Uterus (tissue), 2 donors: ENCODE data around the gene LYZL2.

ENCODE experiments used
- POLR2A ChIP-seq, 2 donors: fragments of 450-650 bp; IDR thresholded peaks; one replicate each; pipeline ENCODE4 v1.6.1; 2016; ENCODE audit warnings: antibody characterized with exemption in 2 of 2, mild to moderate bottlenecking in 1 of 2, moderate library complexity in 1 of 2
- TF ChIP-seq, protein P1 (sequence below), 4 experiments: fragments of 200-600 bp in 2 of 4; fragments of 450-650 bp in 2 of 4; sonication (generic) in 2 of 4; IDR thresholded peaks; one replicate each; pipeline ENCODE4 v1.5.1; 2016 to 2019; ENCODE audit warnings: antibody characterized with exemption in 4 of 4, mild to moderate bottlenecking in 2 of 4, moderate library complexity in 1 of 4

DNA sequence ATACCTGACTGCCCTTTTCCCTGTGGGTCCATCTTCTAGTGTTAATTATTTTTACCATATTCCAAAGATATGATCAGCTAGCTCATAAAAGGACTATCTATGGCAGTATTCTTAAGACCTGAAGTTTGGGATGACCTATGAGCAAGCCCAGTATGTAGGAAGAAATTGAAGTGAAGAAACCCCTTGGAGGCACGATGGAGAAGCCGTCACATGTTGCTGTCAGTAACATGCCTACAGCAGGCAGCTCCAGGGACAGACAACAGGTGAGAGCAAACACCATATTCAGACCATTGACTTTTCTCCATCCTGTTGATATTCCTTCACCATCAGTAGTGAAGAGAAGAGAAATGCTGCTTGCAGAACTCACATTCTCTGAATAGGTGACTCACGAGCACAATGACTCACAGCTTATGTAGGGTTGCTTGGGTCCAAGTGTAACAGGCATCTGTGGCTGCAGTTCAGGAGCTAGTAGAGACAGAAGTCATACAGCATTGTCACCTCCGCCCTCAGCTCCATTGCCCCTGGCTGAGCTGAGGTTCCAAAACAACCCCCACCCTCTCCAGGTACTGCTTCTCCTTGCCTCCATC is 8.4 kb upstream of the LYZL2 start:
- TF ChIP-seq, protein P1, sequence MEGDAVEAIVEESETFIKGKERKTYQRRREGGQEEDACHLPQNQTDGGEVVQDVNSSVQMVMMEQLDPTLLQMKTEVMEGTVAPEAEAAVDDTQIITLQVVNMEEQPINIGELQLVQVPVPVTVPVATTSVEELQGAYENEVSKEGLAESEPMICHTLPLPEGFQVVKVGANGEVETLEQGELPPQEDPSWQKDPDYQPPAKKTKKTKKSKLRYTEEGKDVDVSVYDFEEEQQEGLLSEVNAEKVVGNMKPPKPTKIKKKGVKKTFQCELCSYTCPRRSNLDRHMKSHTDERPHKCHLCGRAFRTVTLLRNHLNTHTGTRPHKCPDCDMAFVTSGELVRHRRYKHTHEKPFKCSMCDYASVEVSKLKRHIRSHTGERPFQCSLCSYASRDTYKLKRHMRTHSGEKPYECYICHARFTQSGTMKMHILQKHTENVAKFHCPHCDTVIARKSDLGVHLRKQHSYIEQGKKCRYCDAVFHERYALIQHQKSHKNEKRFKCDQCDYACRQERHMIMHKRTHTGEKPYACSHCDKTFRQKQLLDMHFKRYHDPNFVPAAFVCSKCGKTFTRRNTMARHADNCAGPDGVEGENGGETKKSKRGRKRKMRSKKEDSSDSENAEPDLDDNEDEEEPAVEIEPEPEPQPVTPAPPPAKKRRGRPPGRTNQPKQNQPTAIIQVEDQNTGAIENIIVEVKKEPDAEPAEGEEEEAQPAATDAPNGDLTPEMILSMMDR (IDR thresholded peaks at IDR 0.05), result no peak
- TF ChIP-seq POLR2A (IDR thresholded peaks at IDR 0.05), result no peak
